Mesothelial cell of epicardium (in vitro differentiated cells): Measurements from ENCODE around the gene ARNT2. TPM values are rescaled to one million over a fixed set of nuclear protein-coding genes. Genes with fewer than 3 reads are reported as not detected.

Experiments used
- DNase-seq, 2 experiments: peaks; one replicate each; pipeline ENCODE4 v3.0.0; 2021; ENCODE audit warnings: low spot score in 2 of 2; ENCODE audit not compliant: unreplicated experiment in 2 of 2
- H3K27ac Mint-ChIP-seq: 2 replicates; pipeline ENCODE4 v1.8.0; 2021; ENCODE audit warnings: mixed read lengths
- H3K27me3 Mint-ChIP-seq: 2 replicates; pipeline ENCODE4 v1.8.0; 2021; ENCODE audit warnings: low read depth, mixed read lengths
- H3K36me3 Mint-ChIP-seq: 2 replicates; pipeline ENCODE4 v1.8.0; 2021; ENCODE audit warnings: mixed read lengths
- H3K4me1 Mint-ChIP-seq: 2 replicates; pipeline ENCODE4 v1.8.0; 2021; ENCODE audit warnings: mixed read lengths
- H3K4me3 Mint-ChIP-seq: 2 replicates; pipeline ENCODE4 v1.8.0; 2021; ENCODE audit warnings: mild to moderate bottlenecking, moderate library complexity, mixed read lengths
- H3K9me3 Mint-ChIP-seq: 2 replicates; pipeline ENCODE4 v1.8.0; 2021; ENCODE audit warnings: mixed read lengths
- total RNA-seq: library from RNA; stranded (reverse); gene quantifications from 3 replicates; pipeline ENCODE4 v1.2.1, GENCODE V29; 2021
- TF ChIP-seq, protein P1 (sequence below): fragments of 200-600 bp; sonication (generic); IDR thresholded peaks from one replicate; pipeline ENCODE4 v1.5.0; 2021; ENCODE audit warnings: antibody characterized with exemption; ENCODE audit not compliant: unreplicated experiment

ARNT2 gene
- total RNA-seq, 1 donor from 2014 or later = 20.2 TPM

DNA sequence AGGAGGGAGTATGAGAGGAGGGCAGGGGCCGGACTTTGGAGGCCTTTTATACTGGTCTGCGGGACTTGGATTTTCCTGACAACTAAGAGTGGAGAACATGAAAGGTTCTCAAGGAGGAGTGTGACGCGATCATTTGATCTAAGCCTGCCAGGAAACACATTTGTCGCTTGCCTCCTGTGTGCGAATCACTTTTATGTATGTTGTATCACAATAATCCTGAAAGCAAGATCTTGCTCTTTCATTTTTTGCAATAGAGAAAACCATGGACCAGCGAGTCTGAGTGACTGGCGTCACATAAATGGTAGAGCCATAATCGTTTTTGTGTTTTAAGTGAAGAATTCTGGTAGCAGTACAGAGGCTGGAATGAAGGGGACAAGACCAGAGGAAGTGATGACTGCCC, 100.7 kb downstream of the ARNT2 start:
- DNase-seq = no peak
- H3K36me3 Mint-ChIP-seq = peaks cover 8% of the 10 kb centered on the region
- peaks cover 17% of the 10 kb centered on the region for H3K4me1 Mint-ChIP-seq

DNA sequence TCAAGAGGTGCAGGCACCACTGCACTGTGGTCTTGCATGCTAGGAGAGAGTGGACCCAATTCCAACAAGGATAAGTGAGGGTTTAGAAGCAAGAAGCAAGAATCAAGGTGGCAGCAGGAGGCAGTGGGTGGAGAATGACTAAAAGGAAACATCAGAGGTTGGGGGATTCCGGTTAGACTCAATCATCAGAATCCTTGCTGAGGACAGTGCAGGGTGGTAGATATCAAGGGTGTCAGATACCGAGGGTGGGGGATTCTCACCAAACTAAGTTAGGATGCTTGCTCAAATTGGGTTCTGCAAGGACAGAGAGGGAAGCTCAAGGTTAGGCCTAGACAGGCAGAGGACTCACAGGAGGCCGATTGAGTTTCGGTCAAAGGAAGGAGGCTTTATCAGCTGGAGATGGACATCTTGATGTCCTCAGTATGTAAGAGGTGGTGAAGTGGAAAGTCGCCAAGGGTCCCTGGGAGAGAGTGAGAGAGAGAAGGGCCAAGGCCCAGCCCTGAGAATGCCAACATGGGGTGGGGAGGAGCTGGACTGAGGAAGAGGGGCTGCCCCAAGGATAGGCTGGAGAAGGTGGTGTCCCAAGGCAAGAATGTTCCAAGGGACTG, 102.2 kb downstream of the ARNT2 start:
- DNase-seq = no peak
- Mint-ChIP-seq H3K27ac (no peak overlapping the region), H3K9me3 (peaks cover 6% of the 10 kb centered on the region), H3K36me3 (peaks cover 14% of the 10 kb centered on the region), H3K4me3 (no peak overlapping the region), H3K4me1 (peaks cover 5% of the 10 kb centered on the region), H3K27me3 (no peaks in the 10 kb centered on the region)
- TF ChIP-seq, protein P1, sequence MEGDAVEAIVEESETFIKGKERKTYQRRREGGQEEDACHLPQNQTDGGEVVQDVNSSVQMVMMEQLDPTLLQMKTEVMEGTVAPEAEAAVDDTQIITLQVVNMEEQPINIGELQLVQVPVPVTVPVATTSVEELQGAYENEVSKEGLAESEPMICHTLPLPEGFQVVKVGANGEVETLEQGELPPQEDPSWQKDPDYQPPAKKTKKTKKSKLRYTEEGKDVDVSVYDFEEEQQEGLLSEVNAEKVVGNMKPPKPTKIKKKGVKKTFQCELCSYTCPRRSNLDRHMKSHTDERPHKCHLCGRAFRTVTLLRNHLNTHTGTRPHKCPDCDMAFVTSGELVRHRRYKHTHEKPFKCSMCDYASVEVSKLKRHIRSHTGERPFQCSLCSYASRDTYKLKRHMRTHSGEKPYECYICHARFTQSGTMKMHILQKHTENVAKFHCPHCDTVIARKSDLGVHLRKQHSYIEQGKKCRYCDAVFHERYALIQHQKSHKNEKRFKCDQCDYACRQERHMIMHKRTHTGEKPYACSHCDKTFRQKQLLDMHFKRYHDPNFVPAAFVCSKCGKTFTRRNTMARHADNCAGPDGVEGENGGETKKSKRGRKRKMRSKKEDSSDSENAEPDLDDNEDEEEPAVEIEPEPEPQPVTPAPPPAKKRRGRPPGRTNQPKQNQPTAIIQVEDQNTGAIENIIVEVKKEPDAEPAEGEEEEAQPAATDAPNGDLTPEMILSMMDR = no peak

More for the DNA sequence above, 100.7 kb downstream of the ARNT2 start:
- TF ChIP-seq, protein P1 = no peak
- Mint-ChIP-seq H3K9me3 (peaks cover 3% of the 10 kb centered on the region), H3K4me3 (no peak overlapping the region), H3K27me3 (no peaks in the 10 kb centered on the region), H3K27ac (no peak overlapping the region)

- Mint-ChIP-seq H3K9me3 (peaks cover 6% of the 10 kb centered on the region), H3K27me3 (no peaks in the 10 kb centered on the region), H3K4me3 (no peak overlapping the region), H3K36me3 (peaks cover 17% of the 10 kb centered on the region), H3K4me1 (no peaks in the 10 kb centered on the region), H3K27ac (no peak overlapping the region)
- DNase-seq = no peak
- TF ChIP-seq, protein P1 = no peak
Measured at GRCh38 chr15:80507131-80507530, 102.9 kb downstream of the ARNT2 start.

DNA sequence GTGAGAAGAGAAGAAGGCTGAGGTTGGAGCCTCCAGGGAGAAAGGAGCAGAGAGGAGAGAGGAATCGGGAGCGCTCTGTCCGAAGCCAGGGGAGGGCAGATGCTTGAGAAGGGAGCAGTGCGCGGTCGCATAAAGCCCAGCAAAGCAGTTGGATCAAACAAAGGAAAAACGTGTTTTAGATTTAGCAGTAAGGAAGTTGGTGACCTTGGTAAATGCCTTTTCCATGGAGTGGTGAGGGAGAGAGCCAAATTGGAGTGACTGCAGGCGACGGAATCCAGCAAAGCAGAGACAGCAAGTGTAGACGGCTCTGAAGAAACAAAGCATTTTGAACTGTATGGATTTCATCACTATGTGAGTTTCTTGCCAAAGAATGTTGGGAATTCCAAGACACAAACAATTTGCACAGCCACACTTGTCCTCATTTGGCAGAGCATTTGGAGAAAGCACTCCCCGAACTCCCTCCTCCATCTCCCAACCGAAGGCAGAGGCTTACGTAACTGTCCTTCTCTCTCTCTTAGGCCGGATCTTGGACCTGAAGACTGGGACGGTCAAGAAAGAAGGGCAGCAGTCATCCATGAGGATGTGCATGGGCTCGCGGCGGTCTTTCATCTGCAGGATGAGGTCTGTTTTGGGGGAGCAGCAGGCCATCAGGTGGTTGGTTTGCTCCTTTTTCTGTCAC, 103.6 kb downstream of the ARNT2 start:
- no peaks in the 10 kb centered on the region for H3K27me3 Mint-ChIP-seq
- H3K36me3 Mint-ChIP-seq = peaks cover 17% of the 10 kb centered on the region
- no peak overlapping the region for H3K27ac Mint-ChIP-seq
- TF ChIP-seq, protein P1 = no peak
- peaks cover 6% of the 10 kb centered on the region for H3K9me3 Mint-ChIP-seq
- H3K4me1 Mint-ChIP-seq = no peaks in the 10 kb centered on the region
- no peak overlapping the region for H3K4me3 Mint-ChIP-seq
- DNase-seq = no peak

DNA sequence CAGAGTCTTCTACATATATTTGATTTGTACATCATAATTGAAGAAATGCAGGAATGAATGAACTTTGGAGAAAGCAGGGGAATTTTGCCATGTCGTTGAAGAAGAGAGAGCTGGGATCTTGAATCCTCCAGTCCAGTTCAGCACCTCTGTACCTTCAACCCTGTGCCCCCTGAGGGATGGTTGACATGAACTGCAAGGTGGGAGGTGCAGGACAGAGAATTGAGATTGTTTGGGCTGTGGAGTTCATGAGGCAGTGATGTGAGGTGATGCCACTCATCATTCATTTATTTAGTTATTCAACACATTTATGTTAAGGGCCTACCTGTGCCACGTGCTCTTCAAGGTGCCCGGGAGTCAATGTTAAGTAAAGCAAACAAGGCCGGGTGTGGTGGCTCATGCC, 104.6 kb downstream of the ARNT2 start:
- no peaks in the 10 kb centered on the region for H3K27me3 Mint-ChIP-seq
- no peak overlapping the region for H3K27ac Mint-ChIP-seq
- H3K4me1 Mint-ChIP-seq = no peaks in the 10 kb centered on the region
- TF ChIP-seq, protein P1 = no peak
- H3K9me3 Mint-ChIP-seq = peaks cover 6% of the 10 kb centered on the region
- H3K4me3 Mint-ChIP-seq = no peak overlapping the region
- no peak for DNase-seq
- H3K36me3 Mint-ChIP-seq = peaks cover 16% of the 10 kb centered on the region
